Activated CD8-positive, alpha-beta memory T cell treated with anti-CD3 and anti-CD28 coated beads for 1 hour (primary cell): Measurements from ENCODE around the gene RANBP3.

Experiments used
- DNase-seq, 2 donors: peaks; one replicate each; pipeline ENCODE4 v3.0.0-alpha.2; 2020; ENCODE audit warnings: low read depth in 1 of 2; ENCODE audit errors: extremely low read depth in 1 of 2

Gene RANBP3

DNA sequence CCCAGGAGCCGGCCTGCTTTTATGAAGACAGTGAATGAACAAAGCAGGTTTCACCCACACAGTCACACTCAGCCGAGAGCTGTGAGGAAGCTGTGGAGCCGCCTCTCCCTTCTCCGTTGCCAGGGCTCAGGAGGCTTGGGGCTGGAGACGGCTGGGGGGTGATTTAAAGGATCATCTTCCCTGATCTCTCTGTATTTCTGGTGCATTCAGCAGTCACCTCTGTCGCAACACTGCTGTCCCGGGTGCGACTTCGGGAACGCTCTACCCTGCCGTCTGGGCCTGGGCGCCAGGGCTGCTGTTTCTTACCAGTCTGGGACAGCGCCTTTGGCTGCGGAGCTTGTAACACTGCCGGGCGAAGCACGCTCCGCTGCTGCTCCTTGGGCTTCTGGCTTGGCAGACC is 45.8 kb downstream of the RANBP3 start:
- no peak for DNase-seq

DNA sequence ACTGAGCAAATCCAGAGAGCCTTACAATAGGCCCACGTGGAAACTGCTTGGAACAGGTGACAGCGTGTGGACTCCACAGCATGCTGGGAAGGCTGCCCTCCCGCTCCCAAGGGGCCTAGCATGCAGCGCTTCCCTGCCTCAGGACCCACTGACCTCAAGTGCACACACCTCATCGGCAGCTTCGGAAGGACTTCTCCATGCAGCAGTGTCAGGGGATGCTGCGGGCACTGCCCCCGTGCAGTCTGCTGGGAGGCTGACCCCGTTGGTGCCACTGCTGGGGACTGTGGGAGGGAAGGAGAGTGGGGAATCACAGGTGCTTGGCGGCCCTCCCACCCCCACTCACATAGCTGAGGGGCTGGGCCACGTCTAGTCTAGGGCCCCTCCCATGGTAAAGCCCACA is 46.7 kb downstream of the RANBP3 start:
- DNase-seq: no peak

DNA sequence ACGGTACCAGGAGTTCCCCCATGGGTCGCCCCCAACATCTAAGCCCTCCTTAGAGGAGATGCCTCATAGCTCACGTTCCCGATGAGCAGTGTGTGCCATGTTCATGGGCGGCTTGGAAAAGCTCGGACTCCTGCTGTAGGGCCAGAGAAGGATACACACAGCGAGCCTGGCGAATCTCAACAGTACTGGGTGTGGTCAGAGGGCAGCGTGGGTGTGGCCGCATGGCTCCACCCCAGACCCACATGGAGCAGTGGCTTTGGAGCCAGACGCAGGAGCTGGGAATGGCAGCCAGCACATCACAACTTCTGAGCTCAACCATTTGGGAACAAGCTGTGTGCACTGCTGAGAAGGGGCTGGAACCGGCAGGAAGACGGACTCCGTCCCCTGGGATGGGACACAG is 48.3 kb downstream of the RANBP3 start:
- no peak for DNase-seq

DNA sequence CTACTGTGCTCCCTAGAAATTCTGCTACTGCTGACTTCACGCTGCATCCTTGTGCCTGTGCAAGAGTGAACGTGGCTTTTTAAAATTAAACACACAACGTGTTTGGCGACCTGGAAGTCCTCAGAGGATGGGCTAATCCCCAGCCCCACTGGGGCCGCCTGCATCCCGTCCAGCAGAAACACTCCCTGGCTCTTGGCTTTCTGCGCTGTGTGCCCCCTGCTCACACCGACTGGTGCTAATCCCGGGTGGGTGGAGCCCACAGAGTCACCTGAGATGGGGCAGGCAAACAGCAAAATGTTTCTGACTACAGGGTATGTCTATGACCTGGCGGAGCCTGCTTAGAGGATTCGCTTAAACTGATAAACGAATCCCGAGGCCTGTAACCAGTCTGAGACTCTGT is 48.8 kb downstream of the RANBP3 start:
- DNase-seq: no peak

DNA sequence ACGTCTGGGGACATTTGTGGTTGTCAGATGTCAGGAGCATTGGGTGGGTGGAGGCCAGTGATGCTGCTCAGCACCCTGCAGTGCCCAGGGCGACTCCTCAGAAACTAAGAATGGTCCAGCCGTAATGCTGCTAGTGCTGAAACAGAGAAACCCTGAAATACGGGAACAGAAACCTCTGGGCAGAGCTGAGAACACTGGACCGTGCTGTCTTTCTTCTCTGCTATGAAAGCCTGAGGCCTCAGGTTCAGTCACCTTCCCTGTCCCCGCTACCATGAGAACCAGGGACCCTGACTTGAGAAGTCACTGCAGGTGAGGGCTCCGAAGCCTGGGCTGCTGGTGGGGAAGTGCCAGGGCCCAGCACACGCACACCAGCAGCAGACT is 50.5 kb downstream of the RANBP3 start:
- no peak for DNase-seq

DNA sequence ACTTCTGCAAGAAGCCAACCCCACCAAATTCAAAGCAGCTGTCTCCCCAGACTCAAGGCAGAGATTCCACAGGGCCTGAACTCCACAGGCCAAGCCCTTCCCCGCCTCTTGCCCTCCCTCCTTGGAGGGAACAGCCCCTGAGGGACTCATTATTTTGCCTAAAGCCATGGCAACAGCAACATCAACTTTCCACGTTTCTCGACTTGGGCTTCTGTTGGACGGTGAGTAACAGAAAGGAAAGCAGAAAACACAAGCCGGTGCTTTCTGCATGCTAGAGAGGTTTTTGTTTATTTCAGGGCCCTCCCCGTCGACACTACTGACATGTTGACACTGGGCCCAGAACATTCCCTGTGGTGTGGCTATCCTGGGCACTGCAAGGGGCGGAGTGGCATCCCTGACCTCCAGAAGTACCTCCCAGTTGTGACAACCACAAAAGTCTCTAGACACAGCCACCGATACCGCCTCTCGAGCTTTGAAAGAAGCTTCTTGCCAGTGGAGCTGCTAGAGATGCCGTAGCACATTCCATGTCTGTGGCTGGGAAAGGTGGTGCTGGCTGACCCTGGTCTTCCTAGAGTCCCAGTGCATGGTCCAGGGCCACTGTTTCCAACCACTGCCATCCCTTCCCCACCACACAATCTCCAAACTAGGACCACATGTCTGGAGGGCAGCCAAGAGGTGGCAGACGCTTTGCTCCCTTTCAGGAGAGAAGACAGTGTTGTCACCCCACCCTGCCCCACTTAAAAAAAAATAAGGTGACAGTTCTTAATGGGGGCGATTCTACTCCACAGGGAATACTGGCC is 51.1 kb downstream of the RANBP3 start:
- DNase-seq: no peak

DNA sequence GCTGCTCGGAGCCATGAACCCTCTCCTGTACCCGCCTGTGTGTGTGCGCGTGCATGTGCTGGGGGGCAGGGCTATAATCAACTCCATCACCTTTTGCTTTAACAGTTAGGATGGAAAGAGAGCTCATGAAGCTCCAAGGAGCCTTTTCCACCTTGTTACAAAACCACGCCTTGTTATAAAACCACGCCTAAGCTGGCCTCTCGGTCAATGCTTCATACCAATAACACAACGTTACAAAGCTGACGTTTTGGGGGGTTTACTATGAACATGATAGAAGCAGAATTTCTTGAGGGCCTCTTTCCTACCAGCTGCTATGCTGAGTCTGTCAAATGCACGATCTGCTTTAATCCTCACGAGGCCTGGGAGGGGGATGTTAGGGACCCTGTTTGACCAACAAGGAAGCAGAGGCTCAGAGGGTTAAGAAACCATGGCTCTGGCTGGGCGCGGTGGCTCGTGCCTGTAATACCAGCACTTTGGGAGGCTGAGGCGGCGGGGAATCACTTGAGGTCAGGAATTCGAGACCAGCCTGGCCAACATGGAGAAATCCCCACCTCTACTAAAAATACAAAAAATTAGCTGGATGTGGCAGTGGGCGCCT is 52.0 kb downstream of the RANBP3 start:
- no peak for DNase-seq

DNA sequence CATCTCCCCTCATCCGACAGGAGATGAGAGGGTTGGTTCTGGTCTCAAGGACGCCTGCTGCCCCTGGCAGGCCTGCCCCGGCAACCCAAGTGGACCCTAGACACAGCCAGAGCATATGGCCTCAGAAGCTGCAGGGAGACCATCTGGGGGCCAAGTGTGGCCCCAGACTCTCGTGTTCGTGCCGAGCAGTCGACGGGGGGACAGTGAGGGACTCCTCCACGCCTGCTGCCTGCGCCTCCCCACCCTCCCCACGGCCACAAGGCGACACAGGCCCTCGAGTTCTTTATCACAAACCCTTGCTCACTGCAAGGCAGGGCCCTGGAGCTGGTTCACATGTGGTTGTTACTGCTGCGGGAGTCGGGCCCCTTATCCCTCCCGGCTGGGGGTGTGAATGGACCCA is 54.6 kb downstream of the RANBP3 start:
- no peak for DNase-seq

DNA sequence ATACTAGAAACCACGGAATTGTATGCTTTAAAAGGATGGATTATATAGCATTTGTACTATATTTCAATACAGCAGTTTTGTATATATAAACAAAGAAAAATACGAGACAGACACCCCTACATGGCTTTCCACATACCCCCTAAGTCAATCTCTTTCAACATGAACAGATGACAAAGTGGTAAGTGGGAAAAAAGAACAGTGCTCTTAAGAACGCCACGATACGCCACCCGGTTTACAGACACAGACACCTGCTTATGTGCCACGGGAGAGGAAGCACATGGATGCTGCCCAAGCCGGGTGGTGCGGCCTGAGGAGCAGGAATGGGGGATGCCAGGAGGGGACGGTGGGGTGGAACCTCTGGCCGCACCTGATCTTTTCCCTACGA is 55.8 kb downstream of the RANBP3 start:
- DNase-seq: no peak

DNA sequence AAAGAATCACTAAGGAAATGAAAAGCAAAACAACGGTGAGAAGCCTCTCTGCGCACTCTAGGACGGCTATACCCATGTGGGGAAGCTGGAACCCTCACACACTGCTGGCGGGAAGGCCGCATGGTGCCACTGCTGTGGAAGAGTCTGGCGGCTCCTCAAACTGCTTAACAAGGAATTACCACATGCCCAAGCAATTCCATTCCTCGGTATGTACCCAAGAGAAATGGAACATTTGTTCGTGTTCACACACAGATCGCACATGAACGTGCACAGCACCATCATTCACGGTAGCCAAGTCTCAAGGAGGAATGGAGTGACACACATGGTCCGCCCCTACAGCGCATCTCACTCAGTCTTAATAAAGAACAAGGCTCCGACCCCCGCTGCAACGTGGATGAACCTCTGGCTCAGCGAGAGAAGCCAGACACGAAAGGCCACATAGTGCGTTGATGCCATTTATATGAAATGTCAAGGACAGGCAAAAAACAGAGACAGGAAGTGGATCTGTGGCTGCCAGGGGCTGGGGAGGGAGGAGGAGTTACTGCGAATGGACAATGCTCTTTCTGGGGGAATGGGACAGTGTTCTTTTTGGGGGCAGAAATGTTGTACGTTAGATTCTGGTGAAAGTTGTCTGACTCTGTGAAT is 56.3 kb downstream of the RANBP3 start:
- DNase-seq: no peak

DNA sequence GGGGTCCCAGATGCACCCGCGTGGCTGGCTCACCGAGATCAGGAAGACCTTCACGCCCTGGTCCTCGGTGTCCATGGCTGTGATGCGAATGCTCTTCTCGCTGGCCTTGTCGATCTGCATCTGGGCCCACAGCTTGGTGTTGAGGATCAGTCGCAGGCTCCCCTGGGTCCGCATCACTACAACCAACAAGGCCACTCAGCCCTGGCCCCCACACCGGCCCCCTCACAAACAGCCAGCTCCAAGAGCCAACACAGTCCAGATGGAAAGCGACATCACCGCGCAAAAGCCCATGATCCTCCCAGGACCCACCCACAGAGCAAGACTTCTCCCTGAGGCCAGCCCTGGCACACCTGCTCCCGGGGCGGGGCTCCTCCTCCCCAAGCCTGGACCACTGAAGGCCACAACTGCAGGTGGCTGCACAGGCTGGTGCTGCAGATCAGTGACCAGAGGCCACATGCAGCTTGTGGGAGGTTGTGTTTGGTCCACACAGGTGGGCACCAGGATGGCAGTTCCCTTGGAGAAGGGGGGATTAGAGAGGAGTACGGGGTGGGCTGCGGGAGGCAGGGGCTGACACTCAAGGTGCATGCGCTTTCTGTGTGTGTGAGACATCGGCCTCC is 59.4 kb downstream of the RANBP3 start:
- DNase-seq: no peak

DNA sequence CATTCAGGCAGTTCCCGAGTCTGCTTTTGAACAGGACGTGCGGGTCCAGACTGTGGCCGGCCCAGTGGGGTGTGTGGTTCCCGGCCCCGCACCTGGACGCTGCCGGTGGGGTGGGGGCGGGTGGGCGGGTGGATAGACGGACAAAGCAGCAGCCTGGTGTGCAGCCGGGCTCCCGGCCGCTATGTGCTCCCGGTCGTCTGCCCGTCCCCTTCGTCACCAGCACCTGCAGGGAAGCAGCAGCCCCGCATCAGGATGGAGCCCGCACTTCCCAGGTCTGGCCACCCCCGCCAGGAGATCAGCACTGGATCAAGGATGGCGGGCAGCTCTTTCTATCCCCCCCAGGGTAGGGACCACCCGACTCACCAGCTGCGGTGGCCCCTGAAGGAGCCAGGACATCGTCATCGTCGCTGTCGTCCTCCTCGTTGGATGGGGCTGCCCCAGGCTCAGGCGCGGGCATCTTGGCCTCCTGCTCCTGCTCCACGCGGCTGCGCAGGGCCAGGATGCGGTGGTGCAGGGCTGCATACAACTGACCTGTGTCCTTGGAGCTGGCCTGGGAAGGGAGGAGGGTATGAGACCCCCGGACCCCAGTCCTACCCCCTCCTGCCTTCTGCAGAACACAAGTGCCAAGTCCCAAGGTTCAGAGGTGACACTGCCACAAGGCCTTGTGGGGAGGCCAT is 60.4 kb downstream of the RANBP3 start:
- DNase-seq: no peak

DNA sequence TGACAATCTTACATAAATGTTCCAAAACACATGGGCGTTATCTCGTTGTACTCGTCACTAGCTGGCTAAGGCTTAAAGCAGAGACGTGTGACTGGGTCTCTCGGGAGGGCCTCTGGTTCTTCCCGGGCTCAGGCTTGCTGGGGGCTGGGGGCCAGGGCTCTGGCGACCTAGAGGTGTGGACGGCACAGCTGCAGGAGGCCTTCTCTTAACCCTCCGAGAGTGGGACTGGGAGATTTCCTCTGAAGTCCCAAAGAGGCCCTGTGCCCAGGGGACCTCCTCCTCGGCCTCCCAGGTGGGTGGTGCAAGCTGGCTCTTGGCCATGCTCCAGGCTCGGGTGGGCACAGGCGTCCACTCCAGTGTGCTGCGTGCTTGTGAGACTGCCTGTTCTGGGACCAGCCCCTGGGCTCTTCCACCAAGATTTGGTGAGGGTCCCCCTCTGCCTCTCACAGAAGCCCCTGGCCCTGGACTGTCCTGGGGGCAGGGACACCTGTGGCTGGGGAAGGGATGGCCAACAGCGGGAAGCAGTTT is 61.7 kb downstream of the RANBP3 start:
- no peak for DNase-seq

DNA sequence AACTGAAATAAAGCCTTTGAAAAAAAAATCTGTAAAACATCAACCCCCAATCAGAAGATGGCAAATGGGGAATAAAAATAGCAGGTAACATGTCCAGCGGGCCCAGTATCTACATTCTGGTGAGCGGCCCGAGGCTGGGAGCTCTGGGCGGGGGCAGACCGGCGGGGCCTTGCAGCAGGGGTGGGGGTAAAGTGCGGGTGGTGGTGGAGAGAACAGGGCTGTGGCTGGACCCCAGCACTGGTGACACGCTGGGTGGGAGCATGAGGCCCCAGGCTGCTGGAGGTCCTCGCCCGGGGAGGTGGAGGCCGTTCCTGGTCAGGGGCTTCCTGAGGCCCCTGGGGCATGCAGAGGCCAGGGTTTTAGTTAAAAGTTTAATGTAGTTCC is 62.2 kb downstream of the RANBP3 start:
- no peak for DNase-seq

DNA sequence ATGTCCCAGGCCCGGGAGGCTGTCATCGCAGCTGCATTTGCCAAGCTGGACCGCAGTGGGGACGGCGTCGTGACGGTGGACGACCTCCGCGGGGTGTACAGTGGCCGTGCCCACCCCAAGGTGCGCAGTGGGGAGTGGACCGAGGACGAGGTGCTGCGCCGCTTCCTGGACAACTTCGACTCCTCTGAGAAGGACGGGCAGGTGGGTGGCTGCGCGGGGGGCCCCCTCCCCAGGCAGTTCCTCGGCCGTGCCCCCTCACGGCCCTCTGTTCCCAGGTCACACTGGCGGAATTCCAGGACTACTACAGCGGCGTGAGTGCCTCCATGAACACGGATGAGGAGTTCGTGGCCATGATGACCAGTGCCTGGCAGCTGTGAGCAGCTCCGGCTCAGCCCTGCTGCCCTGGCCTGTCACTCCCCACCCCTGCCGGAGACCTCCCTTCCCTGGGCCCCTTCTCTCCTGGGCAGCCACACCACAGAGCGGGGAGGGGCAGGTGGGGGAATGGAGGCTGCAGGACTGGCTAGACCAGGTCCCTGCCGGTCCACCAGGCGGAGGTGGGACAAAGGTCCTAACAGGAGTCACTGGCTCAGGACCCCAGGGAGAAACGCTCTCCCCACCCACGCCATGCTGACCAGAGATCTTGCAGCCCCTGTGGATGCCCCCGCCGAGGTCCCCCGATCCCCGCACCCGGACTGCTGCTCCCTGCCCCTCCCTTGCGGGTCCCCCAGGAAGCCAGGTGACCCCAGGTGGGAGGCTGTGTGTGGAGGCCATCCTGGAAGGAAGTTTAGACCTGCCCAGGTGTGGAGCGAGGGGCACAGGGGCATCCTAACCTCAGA is 62.8 kb downstream of the RANBP3 start:
- no peak for DNase-seq

DNA sequence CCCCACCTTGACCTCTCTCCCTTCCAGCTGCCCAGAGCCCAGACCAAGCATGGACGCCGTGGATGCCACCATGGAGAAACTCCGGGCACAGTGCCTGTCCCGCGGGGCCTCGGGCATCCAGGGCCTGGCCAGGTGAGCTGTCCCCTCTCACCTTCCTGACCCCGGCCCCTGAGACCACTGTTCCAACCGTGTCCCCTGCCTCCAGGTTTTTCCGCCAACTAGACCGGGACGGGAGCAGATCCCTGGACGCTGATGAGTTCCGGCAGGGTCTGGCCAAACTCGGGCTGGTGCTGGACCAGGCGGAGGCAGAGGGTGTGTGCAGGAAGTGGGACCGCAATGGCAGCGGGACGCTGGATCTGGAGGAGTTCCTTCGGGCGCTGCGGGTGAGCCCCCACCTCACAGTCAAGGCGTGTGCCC is 63.6 kb downstream of the RANBP3 start:
- DNase-seq: no peak

DNA sequence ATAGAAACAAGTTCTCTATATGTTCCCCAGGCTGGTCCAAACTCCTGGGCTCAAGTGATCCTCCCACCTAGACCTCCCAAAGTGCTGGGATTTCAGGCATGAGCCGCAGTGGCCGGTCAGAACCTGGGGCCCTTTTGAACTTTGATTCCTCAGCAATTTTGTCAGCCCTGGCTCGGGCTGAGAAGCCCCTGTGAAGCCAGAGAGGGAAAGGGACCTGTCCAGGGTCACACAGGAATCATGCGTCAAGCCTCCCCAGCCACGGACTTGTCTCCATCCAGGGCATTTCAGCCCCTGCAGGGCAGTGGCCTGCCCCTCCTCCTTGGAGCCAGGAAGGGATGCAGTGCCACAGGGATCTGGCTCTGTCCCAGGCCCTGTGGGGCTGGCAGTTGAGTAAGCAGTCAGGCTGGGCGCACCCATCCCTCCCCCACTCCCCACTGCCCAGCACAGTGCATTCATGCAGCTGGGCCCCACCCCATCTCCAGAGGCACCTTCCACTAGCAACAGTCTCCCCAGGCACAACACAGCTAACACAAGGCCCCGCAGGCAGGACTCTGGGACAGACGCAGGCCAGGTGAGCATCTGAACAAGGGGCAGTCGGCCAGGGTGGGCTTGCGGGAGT is 64.1 kb downstream of the RANBP3 start, which contains the start of gene CAPS:
Gene CAPS, plus strand, starts transcription at position 516 of the 619 bp plus-strand sequence. CDS start 153 bp downstream, outside the sequence.
- DNase-seq: no peak

DNA sequence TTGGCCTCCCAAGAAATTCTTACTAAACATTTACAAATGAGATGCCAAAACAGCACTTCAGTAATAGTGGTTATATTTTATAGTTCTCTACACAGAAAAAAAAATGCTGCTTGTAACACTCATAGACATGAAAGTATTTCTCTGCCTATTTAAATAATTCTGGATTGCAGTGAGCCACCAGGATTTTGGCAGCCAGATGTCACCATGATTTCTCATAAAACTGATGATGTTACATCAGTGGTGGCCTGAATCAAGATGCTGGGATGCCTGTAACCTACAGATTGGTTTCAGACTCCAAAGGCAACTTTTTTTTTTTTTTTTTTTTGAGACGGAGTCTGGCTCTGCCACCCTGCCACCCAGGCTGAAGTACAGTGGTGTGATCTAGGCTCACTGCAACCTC is 66.6 kb downstream of the RANBP3 start:
- DNase-seq: no peak

DNA sequence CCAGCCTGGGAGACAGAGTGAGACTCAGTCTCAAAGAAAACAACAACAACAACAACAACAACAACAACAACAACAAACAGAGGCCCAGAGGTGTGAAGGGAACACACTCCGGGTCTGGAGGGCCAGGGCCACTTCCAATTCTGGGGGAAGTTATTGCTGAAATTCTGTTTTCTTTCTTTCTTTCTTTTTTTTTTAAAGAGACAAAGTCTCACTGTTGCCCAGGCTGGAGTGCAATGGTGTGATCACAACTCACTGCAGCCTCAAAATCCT is 67.4 kb downstream of the RANBP3 start:
- DNase-seq: no peak
